Activated CD4-positive, alpha-beta T cell treated with anti-CD3 and anti-CD28 coated beads, Interleukin-2, Interleukin-4, amounts not matched to agents 100 ng/mL and 50 ng/mL, durations not matched to agents 16 hours and 8 hours (primary cell): Measurements from ENCODE around the gene AR.

ENCODE experiments used
- DNase-seq: peaks from one replicate; pipeline ENCODE4 v3.0.0-alpha.2; 2020; ENCODE audit warnings: low spot score

AR gene

DNA sequence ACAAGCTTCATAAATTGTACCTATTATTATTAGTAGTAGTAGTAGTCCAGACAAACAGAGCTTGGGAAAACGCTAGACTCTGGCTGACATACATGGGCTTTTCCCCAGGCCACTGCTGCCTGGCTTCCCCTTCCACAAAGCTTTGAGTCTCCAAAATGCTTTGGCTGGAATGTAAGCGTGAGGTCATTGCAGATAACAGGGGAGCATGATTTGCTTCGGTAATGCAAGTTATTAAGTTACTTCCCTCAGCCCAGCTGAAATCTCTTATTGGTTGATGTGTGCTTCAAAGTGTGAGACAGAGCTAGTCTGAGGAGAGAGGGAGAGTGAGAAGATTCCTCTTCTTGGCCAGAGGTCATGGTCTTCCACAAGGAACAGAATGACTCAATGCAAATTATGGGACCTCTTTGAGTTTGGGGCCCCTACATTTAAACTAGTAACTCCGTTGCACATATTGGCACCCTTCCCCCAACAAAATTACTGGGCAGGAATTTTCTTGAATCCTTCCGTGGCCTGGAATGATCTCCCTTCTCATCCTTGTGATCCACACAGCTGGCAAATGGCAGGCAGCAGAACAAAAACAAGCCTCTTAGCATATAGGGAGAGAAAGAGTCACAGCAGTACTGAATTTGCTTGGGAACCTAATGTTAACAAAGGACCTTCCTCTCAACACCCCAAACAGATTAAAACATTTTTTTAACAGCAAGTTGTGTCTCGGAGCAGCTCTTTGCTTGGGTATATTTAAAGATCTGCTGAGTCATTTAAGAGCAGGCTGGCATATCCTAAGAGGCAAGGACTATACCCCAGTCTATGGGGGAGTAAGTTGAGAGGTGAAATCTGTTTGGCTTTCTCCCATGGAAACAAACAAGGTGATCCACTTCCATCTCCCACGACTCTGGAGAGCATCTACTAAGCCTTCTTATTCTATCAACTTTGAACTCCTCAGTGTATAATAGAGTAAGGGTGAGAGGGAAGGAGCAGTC lies 19.9 kb downstream of the AR start:
- DNase-seq = no peak

GRCh38 chrX:67564475-67564874 lies 20.7 kb downstream of the AR start:
- DNase-seq = no peak

- DNase-seq = no peak
Measured at GRCh38 chrX:67568769-67569168, 24.9 kb downstream of the AR start.

GRCh38 chrX:67570839-67571238 lies 27.0 kb downstream of the AR start:
- no peak for DNase-seq

- no peak for DNase-seq
Measured at GRCh38 chrX:67574696-67575095, 30.9 kb downstream of the AR start.

DNA sequence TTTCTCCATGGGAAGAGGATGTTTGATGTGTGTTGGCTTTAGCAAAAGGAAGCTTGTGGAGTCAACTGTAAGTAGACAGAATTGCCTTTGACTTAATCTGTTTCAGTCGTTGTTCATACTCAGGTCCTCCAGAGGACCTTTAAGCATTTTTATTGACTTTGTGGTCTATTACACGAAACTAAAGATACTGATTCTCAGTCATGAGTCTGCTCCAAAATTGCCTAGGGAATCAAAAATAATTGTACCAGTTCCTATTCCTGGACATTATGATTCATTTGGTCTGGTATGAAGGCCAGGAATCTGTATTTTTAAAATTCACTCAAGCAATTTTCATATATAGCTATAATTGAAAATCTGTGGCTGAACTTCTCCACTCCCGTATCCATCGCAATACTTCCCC lies 38.6 kb downstream of the AR start:
- no peak for DNase-seq

DNA sequence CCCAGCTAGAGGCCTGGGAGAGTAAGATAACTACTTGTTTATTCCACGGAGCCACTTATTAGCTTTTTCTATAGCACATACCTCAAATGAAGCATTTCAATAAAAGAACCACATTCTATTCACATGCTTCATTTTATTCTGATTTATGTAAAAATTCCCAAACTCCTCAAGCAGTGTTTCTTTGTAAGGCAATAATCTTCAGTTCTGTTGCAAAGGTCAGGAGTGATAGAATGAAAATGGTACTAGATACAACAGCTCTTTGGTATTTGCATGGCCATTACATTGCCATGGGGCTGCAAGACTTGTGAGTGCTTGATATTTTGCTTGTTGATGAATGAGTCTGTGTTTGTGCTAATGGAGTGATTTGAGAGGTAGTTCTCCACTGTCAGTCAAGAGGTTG lies 39.4 kb downstream of the AR start:
- no peak for DNase-seq

DNA sequence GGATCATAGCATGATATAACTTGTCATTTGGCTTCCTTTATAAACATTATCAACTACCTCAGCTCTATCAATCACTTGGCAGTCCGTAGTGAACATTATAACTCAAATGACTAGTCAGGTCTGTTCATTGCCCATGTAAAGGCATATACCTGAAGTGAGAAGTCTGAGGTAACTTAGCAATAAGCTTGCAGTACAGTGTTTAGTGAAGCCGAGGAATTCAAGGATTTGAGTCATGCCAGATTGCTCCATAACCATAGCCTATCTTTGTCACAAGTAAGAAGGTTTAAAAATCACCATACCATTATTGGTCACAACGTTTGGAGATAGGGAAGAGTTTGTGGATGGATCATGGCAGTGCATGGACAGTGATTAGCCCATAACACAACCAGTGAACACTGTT lies 41.6 kb downstream of the AR start:
- DNase-seq = no peak

- DNase-seq = no peak
Measured at GRCh38 chrX:67587946-67588624, 44.3 kb downstream of the AR start.

DNA sequence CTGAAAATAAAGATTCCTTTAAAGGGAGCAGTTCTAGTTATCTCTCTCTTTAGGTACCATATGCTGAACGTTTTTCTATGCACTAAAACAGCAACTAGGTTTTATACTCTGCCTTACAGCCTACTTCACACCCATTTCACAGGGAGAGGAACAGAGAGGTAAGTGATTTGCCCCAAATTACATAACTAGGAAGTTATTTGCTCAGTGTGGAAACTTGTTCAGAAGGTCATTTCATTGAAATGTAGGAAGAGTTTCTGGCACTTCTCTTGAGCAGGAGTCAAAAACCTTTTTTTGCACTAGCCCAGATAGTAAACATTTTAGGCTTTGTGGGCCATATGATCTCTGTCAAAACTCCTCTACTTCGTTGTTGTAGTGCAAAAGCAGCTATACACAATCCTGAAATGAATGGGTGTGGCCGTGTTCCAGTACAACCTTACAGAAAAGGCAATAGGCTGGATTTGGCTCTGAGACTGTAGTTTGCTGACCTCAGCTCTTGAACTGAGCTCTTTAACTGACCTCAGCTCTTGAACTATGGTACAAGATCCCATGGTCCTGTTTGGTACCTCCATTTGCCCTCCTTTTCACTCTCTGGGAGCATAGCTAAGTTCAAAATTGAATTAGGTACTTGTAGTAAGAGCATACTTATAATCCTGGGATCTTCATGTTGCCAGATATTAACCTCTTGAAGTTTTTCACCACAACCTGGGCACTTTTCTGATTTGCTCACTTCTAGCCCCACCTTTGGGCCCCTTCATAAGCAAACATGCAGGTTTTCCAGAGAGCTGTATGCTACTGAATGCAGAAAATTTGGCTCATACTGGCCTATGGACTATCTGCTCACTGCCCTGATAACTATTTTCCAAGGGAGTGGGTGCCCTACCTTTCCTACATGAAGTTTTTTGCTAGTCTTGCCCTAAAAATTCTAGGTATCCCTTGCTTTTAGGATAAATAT lies 53.3 kb downstream of the AR start:
- no peak for DNase-seq

- no peak for DNase-seq
Measured at GRCh38 chrX:67599532-67599931, 55.7 kb downstream of the AR start.

DNA sequence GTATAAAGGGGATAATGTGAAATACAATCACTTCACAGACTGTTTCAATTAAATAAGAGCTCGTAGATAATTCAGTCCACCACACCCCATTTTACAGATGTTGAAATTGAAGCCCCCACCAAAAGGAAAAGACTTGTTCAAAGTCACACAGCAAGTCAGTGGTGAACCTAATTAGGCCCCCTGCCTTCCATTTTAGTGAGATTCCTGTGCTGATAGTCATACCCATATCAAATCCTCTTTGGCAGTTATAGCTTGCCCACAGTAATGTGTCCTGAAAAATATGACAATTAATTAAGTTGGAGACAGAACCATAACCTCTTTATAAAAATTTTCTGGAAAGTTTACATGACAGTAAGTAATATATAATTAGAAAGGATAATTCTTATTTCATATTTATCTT lies 58.0 kb downstream of the AR start:
- DNase-seq = no peak

GRCh38 chrX:67604979-67605703 lies 61.3 kb downstream of the AR start:
- DNase-seq = no peak

DNA sequence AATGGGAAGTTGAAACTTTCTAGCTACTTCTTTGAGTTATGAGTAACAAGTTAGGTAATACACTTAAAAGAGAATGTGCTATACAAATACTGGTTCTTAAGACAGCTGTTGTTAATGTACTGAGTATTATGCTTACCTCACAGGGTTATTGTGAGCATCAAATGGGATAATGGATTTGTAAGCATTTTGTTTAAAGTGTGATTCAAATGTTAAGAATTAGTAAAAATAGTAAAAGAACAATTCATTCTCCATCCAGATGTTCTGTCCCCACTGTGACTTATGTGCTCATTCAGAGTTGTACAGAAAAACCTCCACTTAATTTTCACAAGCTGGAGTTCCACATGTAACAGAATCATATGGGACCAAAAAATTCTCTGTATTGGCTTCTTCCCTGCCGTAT lies 63.6 kb downstream of the AR start:
- no peak for DNase-seq

- no peak for DNase-seq
Measured at GRCh38 chrX:67610282-67610681, 66.5 kb downstream of the AR start.

DNA sequence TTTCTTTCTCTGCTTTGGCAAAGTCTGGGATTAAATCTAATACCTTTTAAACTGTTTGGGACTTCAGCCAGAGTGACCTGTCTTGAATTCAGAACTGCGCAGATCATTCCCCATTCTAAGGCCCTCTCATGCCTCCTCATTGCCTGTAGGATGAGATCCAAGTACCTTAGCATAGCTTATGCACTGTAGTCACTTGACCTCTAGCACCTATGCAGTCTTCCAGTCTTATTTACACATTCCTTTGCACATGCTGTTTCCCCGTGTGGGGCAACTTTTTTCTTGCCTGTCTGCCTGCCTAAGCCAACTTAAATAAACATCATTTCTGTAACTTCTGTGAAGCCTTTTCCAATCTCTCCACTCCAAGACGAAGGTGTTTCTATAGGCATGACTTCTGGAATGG lies 68.4 kb downstream of the AR start:
- DNase-seq = no peak

DNA sequence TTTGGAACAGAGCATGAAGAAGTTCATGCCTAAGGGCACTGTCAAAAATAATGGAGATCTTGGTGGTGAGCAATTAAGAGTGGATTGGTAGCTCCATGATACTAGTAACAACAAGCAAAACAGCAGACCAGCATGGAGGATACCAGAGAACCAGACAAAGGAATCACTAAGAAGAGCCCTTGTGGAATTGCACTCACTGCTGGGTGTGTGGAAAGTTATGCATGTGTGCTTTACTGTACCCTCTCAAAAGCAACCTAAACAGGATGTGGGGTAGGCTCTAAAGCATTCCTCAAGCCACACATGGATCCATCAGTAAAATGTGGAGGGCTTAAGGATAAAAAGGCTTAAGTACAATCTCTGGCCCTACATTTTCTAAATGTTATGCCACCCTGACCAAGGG lies 69.5 kb downstream of the AR start:
- DNase-seq = no peak

DNA sequence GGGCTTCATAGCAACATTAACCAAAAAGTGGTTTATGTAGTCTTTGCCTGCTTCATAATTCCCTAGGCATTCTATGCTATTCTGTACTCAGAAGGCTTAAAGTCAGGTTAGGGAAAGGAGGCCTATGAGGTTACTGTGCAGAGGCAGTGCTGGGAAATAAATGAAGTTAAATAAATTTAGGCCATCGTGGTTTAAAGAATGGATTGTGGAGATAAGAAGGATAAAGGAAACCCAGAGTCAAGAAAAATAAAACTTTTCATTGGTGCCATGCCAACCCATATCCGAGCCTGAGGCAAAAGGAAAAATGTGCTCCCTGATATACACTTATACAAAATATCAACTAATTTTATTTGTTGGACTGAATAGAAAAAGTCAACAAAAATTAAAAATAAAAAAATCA lies 70.2 kb downstream of the AR start:
- no peak for DNase-seq

DNA sequence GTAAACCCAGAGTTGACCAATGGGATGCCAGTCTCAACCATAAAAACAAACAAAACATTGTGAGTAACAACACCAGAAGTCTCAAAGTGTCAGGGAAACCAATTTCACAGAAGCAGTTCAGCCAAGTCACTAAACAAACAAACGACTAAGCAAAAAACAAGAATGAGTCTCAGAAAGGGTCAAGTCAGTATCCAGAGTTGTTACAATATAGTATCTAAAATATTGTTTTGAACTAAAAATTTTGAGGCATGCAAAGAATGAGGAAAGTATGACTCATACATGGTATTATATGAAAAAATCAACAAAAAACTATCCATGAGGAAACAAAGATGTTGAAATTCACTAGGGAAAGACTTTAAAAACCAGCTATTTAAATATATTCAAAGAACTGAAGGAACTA lies 70.6 kb downstream of the AR start:
- no peak for DNase-seq

DNA sequence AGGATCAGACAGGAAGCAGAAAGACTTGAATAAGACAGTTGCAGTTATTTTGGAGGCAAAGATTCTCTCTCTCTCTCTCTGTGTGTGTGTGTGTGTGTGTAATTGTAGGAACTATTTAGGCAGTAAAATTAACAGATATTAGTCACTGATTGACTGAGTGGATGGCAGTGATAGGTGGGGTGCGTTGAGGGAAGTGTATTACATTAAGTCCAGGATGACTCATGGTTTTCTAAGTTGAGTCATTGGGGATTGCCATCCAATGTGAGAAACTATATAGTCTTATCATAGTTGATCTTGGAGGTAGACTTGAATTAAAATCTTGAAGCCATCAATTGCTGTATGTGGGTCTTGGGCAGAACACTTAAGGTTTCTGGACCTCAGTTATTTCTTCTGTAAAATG lies 75.4 kb downstream of the AR start:
- DNase-seq = peak; percentile 37

DNA sequence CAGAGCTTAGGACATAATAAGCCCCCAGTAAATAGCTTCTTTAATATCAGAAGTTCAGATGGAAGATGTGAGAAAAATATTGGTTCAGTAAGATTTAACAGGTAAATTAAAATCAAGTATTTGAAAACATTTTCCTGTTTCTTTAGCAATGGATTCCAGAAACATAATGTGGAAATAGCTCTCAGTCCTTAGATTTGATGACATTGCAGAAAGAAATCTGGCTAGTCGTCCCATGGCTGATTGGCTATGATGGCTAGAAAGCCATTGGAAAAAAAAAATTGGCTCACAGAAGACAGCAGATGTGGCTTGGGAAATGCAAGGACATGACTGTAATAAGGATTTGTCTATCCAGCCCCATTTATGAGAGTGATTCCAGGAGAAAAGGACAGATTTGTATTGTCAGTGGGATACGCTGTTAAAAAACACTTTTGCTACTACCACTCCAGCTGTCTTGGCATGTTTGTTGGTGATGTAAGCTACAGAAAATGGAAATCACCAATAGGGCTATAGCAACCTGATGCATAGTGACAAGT lies 78.3 kb downstream of the AR start:
- no peak for DNase-seq
